ENCODE data around the gene IGF2BP3. TPM values are rescaled to one million over a fixed set of nuclear protein-coding genes. Genes with fewer than 3 reads are reported as not detected.
"Not testable (repeated sequence)": the region's sequence is repeated elsewhere in the genome, so short reads cannot be mapped to it uniquely, and the experiment has no call there.

Gene IGF2BP3
- polyA plus RNA-seq, 1 donor, result 27.8 TPM

DNA sequence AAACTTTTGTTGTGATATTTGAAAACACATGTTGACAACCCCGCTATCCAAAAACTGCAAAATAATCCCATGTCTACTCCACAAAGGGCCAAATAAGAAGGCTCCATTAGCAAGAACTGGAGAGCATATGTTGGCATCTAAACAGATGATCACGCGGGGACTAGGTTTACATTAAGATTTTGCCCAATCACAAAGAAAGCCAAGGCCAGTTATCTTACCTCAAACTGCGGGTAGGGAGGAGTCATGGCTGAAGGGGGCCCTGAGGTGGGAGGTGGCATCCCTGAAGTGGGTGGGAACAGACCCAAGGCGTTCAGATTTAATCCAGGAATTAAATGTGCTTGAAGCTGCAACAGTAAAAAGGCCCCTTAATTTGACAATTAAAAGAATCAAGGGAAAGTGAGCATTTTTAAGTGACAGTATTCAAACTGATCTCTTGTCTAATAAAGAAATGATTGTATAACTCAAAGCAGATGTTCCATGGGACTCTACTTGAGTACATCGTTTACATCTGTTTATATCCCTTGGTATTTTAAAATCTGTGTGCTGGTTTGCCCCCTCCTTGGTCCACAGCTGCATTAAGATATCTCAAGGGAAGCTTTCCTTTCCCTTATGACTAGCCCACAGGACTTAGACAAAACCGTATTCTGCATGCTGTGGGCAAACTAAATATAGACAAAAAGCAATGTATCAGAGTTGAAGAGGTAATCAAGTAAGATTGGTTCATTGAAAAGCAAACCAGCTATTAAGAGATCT, 128.3 kb downstream of the IGF2BP3 start:
- DNase-seq (ENCODE audit: low read depth), result no peak

DNA sequence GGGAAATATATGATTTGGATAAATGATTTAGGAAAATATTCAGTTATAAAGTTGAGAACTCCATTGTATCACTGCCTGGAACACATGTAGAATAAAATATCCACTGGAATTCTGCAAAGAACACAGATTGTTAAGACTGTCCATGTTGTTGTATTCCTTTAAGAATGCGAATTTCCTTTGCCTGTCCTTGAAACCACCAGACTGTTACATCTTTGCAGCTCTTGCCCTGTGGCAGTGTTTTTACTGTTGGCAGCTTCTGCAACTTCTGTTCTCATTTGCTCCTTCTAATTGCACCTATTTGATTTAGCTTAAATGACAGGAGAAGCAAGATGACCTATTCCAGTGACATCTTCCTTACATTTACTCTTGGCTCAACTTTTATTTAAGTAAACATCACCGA, 131.4 kb downstream of the IGF2BP3 start:
- DNase-seq (ENCODE audit: low read depth), result no peak

DNA sequence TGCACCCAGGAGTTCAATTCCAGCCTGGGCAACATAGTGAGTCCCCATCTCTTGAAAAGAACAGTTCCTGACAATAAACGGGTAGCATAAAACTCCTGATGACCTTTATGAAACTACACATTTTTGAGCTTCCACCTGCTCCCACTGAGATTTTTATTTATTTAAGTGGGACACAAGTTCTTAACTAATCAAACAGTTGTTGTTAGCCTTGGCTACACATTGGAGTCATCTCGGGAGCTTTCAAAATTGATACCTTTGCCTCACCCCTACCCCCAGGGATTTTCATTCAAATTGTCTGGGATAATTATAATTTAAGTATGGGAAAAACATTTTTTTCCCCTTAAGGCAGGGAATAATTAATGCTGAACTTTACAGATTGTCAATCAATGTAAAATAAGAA, 131.9 kb downstream of the IGF2BP3 start:
- DNase-seq (ENCODE audit: low read depth), result no peak

DNA sequence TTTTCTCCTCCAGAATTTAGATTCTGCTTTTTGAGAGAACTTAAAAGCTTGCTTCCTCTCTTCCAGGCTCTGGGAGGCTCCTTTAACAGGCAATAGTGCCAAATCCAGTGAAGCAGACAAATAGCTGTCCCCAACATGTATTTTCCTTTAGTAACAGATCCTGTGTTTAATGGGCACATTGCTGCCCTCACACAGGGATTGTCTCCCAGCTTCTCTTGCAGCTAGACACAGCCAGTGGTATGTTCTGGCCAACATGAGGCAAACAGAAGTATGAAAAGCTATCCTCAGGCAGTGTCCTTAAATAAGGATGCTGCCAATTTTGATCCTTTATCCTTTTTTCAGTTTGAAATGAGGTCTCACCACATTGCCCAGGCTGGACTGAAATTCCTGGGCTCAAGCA, 132.9 kb downstream of the IGF2BP3 start:
- no peak for DNase-seq (ENCODE audit: low read depth)

DNA sequence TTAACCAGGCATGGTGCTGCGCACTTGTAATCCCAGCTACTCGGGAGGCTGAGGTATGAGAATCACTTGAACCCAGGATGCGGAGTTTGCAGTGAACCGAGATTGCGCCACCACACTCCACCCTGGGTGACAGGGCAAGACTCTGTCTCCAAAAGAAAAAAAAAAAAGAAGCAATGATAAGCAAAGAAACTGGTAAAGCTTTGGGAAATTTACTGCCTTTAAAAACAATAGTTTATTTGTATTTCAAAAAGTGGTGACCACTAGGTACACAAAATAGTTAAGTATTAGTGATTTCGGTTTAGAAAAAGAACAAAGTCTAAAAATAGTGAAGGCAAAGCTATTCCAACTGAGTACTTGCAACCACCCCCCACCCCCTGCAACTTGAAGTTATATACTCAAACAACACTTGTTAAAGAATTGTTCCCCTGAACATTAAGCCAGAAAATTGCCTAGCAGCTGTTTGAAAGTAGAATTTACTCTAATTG, 133.4 kb downstream of the IGF2BP3 start:
- no peak for DNase-seq (ENCODE audit: low read depth)

DNA sequence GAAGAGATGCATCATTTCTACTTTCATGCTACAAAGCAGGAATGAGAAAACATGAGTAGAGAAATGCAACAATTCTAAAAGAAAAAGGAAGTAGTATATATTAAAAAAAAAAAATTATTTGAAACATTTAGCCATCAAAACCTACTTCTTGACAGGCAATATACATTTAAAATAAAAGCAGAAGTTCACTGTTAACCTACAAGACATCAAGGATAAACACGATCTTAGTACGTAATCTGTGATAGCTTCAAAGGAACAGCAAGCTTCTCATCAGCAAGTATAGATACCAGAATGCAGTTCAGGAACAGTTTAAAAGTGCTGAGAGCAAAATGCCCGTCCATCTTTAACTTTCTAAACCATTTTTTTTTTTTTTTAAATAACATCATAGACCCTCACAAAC, 134.2 kb downstream of the IGF2BP3 start:
- DNase-seq (ENCODE audit: low read depth), result no peak

DNA sequence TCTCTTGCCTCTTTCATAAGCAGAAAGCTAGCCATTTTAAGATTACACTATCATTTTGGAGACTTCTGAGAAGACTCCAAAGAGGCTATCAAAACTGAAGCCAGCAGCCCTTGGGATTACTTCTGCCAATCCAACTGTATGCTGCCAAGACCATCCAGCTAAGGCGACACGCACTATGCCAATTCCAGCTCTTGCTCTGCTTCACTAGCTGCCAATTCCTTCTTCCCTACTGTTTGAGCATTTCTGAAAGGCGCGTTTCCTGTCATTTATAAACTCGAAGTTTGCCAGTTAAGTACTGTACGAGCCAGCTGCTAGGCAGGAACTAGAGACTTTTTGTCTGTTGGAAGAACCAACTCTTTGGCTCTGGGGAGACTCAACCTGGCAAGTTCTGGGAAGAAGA, 134.7 kb downstream of the IGF2BP3 start:
- DNase-seq (ENCODE audit: low read depth), result no peak

DNA sequence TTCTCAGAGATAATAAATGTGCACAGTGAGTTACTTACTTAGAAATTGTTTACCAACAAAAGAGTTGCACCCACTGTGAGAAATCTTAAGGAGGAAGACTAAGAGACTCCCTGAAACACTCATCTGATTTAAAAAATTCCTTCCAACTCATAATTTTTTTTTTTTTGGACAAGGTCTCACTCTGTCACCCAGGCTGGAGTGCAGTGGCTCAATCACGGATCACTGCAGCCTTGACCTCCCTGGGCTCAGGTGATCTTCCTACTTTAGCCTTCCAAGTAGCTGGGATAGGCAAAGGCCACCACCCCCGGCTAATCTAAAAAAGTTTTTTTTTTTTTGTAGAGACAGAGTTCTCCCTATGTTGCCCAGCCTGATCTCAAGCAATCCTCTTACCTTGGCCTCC, 135.2 kb downstream of the IGF2BP3 start:
- no peak for DNase-seq (ENCODE audit: low read depth)

DNA sequence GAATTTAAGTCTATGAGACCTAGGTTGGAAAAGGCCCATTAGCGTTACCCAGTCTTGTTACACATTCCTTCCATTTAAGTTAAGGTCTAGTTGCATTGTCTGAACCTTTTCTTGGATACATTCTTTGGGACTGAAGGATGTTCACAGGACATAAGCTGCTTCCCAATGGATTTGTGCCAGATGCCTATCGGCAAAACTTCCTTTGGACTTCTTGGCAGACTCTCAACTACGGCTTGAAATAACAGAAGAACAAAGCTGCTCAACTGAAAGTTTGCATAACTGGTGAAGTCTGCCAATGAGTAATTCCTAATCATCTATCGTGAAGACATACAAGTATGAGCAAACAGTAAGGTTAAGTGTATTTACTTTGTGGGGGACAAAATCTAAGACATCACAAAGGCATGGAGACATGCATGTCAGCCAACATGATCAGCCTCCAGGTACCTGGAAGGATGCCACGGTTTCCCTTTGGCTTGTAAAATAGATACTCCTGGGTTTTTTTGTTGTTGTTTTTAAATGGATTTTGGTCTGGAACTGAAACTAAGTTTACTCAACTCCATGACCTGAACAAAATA, 135.7 kb downstream of the IGF2BP3 start:
- no peak for DNase-seq (ENCODE audit: low read depth)

DNA sequence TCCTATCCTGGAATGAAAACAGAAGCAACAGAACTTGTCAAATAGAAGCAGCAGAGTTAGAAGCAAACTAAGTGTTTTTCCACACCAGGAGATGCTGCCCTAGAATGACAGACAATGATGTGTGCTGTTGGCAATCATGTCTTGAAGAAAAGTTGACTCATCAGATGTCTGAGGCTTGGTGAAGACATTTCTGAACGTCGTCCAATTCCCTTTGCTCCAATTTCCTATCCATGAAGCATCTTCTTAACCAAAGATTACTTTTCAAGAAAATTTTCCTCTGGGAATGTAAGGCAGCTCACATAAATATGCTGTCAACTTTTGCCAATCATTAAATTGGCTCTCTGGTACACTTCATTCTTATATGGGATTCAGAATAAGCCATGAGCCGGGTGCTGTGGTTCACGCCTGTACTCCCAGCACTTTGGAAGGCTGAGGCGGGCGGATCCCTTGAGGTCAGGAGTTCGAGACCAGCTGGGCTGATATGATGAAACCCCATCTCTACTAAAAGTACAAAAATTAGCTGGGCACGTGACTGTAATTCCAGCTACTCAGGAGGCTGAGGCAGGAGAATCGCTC, 136.5 kb downstream of the IGF2BP3 start:
- peak; percentile 62 for DNase-seq (ENCODE audit: low read depth)

DNA sequence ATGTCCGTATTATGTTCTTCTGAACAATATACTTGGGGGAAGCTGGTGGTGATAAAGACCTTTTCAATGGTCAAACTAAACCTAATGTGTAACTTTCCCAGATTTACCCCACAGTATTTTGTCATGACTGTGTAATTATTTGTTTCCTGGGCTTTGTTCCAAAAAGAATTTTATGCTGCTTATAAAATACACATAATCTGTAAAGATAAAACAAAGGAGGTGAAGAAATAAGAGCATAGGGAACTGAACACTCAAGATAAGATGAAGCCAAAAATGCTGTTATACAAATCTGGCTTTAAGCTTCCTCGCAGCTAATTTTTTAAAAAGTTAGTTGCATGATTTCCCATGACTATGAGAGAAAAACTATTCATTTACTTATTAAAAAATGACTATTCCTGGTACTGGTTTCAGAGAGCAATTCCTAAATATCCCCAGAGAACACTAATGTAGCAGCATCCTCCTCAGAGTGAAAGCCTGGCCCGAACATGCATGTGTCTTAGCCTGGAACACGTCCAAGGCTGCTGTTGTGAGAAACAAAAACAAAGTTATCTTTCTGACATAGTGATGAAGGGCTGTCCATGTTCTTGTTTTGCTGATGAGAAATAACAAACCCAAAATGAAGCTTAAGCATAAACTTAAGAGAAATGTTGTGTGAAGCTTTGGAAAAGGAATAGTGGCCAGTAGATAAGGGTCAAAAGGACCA, 137.2 kb downstream of the IGF2BP3 start:
- DNase-seq (ENCODE audit: low read depth), result peak; percentile 67

DNA sequence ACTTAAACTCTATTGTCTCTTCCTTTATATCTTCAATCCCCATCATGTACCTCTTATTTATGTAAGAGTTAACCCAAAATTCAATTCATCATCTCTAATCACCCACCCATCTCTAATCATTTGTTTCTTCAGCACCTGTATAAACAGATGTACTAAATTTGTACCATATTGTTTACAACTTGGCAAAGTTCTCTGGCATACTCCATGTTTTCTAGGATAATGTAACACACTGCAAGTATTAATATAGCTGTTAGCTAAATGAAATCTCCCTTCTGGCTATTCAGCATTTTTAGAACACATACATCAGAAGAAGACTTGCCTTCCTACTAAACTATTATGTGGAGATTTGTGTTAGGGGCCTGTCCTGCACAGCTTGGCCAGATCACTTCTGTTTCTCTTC, 138.1 kb downstream of the IGF2BP3 start:
- no peak for DNase-seq (ENCODE audit: low read depth)

DNA sequence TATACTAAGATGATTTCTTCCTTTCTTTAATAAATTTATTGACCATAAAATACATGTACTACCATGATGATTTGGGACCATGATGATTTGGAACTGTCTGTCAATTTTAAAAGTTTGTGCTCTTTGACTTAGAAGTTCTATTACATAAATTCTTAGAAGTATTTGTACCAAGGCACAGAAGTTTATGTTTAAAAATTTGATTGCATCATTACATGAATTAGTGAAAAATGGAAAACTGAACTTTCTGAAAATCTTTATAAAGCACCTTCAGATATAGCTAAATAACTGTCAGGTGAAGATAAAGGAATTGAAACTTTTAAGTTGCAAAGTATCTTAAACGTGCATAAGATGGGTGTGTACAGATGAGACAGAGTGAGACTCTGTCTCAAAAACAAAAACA, 139.2 kb downstream of the IGF2BP3 start:
- no peak for DNase-seq (ENCODE audit: low read depth)

DNA sequence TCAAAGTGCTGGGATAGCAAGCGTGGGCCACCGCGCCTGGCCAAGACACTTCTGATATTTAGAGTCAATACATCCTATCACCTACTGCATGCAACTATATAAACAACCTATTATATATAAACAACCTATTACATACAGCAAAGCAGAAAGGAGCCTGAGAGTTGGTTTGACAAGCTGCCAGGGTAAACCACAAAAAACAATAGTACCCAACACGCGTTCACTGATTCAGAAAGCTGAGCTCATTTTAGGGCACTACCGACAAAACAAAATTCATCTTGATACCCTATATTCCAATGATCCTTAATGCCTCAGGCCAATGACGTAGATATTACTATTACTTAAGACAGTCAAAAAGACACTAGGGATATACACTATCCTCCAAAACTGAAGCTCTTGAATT, 154.9 kb downstream of the IGF2BP3 start:
- DNase-seq (ENCODE audit: low read depth), result no peak

DNA sequence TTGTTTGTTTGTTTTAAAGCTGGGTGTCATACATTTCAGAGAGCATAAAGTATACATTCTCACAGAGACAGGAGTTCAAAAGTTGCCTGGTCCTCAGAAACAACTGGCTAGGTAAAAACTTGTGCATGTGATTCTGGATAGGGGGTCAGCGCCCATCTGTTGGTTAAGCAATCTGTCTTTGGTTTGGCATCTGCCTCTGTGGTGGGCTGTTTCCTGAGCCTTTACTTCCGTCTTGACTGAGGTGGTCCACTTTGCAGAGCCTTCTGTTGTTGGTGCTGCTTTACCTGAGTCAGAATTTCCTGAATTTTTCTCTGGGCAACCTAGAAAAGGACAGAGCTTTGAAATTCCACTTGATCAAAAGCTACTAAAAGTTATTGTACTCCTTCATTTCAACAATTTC, 158.2 kb downstream of the IGF2BP3 start:
- DNase-seq (ENCODE audit: low read depth), result not testable (repeated sequence)

DNA sequence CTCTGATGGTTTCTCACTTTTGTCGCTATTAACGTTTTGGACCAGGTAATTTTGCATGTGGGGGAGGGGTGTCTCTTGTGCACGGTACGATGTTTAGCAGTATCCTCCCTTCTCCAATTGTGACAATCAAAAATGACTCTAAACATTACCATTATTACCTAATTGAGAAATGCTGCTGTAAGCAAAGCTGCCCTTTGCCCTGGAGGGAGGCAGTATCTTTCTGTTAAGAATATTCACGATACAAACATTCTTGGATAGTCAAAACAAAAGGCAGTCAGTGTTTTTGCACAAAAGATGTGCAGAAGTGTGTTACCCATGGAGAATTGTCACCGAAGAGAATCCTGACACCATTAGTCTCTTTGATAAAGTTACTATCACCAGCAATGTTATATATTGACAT, 161.5 kb downstream of the IGF2BP3 start:
- no peak for DNase-seq (ENCODE audit: low read depth)

DNA sequence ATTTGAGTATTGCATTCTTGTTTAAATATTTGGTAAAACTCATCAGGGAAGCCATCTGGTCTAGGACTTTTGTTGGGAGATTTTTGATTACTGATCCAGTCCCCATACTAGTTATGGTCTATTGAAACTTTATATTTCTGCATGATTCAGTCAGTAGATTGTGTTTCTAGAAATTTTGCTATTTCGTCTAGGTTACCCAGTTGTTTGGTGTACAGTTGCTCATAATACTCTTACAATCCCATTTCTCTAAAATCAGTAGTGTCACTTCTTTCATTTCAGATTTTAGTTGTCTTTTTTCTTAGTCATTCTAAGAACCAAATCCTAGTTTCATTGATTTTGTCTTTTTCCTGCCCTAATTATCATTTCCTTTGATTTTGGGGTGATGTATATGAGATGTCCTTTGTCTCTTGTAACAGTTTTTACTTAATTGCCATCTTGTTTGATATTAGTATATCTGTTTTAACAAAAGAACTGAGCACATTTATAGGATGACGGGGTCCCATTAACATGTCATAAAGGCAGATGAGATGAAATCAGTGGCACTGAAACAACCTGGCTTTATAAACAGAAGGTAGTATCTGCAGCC, 163.3 kb downstream of the IGF2BP3 start:
- DNase-seq (ENCODE audit: low read depth), result no peak

DNA sequence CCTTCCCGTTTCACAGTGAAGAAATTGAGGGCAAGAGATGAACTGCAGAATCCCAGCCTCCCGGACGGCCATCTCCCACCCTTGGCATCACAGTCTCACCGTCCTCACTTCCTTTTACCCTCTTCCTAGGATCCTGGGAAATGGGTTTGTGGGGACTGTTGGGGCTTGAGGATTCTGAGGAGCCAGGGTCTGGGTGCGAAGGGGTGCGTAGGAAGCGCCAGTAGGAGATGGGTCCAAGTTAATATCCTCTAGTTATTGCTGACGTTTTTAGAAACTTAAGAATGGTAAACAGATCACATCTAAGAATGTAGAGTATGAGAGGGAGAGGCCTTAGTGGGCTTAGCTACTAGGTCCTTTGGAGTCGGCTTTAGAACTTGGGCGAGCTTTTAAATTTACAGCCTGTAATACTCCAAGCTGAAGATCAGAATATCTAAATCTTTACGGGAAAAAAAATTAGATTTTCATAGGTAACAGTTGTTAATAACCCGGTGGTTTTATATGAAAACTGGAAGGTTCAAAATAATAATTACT, 170.5 kb downstream of the IGF2BP3 start:
- DNase-seq (ENCODE audit: low read depth), result no peak

DNA sequence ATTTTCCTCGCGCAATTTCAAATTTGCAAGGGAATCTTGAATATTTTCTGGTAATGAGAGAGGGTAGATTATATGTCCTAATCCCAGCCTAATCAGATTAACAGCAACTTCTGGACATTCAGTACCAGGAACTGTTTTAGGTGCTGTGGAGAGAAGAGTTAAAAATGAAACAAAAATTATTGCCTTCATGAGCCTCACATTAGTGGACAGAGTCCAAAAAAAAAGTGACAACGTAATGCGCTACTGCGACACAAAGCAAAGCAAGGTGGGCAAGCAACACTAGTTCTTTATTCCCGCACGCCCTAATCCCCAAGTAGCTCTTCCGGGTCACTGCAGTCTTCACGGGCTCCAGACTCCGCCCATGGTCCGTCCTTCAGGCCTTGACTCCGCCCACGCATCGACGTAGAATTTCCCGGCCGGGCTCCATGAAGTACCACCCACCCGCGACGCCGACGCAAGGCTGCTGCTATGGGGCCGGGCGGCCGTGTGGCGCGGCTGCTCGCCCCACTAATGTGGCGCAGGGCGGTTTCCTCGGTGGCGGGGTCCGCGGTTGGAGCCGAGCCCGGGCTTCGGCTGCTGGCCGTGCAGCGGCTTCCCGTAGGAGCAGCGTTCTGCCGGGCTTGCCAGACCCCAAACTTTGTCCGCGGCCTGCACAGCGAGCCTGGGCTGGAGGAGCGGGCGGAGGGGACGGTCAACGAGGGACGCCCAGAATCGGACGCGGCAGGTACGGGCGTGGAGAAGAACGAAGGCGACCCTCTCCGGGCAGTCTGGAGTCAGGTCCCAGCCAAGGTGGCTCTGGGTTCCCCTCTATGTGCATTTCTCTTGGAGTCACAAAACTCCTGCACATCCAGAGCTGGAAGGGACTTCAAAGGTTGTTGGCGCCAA, 171.2 kb downstream of the IGF2BP3 start, which contains the start of gene MALSU1:
Gene MALSU1 (plus strand): TSS at position 455 of the 885 bp plus-strand sequence. CDS start 14 bp downstream, at position 469.
- peak; percentile 94 for DNase-seq (ENCODE audit: low read depth)

DNA sequence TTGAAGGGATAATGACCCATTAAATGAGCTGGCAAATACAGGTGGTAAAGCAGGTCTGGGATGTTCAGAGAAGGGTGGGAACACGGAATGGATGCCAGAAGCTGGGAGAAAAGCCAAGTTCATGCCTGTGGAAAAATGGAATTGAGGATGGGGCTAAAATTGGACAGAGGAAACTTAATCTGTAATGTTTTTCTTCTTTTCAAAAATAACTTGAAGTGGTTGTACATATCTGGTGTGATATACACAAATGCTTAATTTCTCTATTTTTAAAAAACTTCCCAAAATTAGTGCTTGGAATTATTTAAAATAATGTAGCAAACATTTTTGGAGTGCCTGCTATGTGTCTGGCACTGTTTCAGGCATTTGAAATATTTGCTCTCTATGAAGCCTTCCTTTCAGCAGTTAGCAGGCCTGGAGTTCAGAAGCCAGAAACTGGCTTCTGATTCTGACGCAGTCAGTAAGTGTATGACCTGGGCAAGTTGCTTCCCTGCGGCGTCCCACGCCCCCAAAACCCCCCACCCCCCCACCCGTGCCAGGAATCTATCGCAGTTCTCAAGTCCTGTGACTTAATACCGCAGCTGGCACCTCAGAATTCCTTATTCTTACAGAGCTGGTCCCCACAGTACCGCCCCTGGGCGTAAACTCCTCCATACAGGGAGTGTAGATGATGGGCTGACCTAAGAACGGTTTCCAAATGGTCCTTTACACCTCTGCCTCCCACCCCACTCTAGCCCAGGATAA, 172.0 kb downstream of the IGF2BP3 start:
- DNase-seq (ENCODE audit: low read depth), result no peak
